TTC549 (cell line): Measurements from ENCODE around the gene TMA7.

ENCODE experiments used
- FAIRE-seq: peaks from 2 replicates; lab custom pipeline; 2012; peaks lifted over from hg19 to GRCh38; lab: Jason Lieb, UNC

Gene TMA7

GRCh38 chr3:48409291-48410201 is 30.5 kb upstream of the TMA7 start:
- FAIRE-seq = no peak

DNA sequence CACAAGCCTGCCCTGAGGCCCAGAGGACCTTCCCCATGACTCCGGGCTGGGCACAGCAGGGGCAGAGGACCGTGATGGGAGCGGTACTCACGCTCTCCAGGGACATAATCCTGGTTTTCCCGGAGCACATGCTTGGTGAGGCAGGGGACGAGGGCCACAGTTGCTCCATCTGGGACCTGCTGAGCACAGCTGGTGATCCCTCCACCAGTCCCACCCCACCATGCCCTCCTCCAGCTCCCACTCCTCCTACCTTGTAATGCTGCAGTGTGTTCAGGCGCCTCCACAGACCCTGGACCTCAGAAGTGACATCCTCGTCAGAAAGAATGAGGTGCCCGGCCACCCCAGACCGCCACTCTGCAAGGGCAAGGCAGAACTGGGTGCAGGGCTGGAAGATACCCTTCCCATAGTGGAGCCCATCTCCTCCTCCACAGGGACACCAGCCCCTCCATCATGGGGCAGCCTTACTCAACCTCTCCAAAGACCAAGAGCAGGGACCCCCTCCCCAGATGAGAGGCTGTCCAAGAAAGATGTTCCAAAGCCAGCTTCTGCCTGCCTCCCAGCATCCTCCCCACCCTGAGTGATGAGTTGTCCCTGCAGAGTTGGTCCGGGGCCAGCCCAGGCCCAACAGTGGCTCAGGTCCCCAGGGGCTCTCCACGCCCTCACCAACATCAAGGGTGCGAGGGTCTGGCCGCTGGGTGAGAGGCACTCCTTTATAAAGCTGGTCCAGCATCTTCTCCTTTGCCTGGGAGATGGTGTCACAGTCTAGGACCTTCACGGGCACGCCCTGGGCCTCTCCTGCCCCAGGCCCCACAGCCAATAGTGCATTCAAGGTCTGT is 29.6 kb upstream of the TMA7 start:
- no peak for FAIRE-seq

DNA sequence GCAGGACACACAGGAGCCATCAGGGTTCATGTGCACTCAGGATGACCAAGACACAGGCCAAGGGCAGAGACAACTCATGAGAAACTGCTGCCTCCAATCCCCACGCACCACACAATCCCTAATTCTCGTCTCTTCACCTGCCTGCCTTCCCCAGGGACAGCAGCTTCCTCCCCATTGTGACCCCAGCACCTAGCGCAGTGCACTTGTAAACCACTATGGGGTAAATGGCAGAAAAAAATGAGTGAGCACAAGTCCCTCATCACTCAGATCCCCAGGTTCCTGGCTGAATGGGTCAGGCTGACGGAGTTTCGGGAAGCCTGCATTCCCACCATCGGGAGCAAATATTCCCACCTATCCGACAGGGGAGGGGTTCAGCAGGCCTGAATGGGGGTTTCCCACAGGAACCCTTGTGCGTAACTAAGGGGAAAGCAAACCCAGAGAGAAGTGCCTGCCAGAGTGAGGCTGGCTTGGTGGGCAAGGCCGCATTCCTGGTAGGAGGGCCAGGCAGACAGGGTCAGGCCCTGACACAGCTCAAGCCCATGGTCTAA is 28.9 kb upstream of the TMA7 start:
- FAIRE-seq = no peak

- FAIRE-seq = no peak
These were observed 28.3 kb upstream of the TMA7 start for GRCh38 chr3:48411606-48412374.

- no peak for FAIRE-seq
These were observed 27.6 kb upstream of the TMA7 start for GRCh38 chr3:48412375-48413001.

GRCh38 chr3:48413086-48413485 is 27.0 kb upstream of the TMA7 start:
- FAIRE-seq = no peak

GRCh38 chr3:48413611-48414010 is 26.4 kb upstream of the TMA7 start:
- FAIRE-seq = no peak

DNA sequence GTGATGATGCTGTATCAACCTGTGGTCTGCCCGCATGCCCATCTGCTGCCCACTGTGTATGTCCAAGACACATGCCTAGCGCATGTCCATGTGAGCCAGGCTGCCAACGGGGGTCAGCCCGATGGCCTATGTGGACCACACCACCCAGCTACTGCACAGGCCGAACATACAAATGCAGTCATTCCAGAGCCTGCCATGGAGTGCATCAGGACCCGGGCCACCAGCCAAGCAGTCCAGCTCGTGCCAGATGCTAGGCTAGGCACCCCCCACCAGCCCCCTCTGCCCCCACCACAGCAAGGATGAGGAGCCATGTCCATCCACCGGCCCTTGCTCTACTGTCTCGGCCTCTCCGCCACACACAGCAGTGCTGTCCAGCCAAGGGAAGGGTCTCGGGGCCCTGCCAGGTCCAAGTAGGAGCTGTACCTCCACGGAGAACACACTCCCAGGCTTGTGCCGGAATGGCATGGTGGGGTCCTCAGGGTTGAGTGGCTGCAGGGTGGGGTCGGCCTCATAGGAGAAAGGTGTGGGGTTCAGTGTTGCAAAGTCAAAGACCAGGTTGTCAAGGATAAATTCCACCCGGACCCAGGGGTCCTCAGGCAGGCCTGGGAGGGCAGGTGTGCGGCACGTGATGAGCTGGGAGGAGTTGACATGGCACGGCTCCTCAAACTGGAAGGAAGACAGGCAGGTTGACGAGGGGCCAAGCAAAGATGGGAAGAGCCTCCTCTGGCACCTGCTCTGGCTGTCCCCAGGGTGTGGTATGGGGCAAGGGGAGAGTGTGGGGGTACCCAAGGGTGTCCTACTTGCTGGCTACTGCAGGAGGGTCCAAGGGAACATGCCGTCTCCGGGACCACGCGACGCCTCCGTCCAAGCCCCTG is 25.4 kb upstream of the TMA7 start:
- no peak for FAIRE-seq

GRCh38 chr3:48415251-48415953 is 24.7 kb upstream of the TMA7 start:
- no peak for FAIRE-seq

- no peak for FAIRE-seq
These were observed 24.0 kb upstream of the TMA7 start for GRCh38 chr3:48416091-48416505.

DNA sequence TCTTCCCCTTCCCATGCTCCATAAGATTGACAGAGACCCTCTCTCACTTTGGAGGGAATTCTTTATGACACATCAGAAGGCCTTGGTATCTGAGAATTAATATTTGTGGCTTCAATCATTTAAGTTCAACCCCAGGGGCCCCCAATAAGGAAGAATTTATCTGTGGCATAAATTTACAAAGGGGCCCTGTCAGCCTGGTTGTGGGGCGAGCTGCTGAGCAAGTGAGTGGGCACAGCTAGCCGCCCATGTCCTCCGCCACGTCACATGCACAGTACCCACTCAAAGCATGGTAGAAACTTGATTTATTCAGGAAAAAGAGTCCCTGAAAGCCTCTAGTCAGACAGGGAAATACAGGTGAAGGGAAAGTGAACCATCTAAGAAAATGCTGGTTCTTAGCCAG is 23.5 kb upstream of the TMA7 start:
- FAIRE-seq = no peak

GRCh38 chr3:48417529-48418108 is 22.4 kb upstream of the TMA7 start:
- no peak for FAIRE-seq

DNA sequence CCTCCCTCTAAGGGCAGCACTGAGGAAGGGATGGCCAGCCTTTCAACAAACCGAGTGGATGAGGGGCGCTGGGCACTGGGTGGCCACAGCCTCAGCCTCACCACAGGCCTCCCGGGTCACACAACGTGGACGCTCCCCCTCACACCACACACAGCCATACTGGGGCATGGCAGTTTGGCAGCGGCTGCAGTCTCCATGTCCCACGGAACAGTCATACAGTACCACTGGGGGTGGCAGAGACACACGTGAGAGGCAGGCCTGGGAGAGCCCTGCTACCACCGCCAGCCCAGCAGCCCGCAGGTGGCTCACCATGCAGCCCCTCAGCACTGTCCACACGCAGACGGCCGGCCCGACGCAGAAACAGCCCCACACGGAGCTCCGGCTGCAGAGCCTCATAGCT is 21.9 kb upstream of the TMA7 start:
- FAIRE-seq = no peak

GRCh38 chr3:48418651-48419050 is 21.4 kb upstream of the TMA7 start:
- FAIRE-seq = no peak

- FAIRE-seq = no peak
These were observed 20.9 kb upstream of the TMA7 start for GRCh38 chr3:48419149-48419548.

- no peak for FAIRE-seq
These were observed 20.5 kb upstream of the TMA7 start for GRCh38 chr3:48419597-48419996.

DNA sequence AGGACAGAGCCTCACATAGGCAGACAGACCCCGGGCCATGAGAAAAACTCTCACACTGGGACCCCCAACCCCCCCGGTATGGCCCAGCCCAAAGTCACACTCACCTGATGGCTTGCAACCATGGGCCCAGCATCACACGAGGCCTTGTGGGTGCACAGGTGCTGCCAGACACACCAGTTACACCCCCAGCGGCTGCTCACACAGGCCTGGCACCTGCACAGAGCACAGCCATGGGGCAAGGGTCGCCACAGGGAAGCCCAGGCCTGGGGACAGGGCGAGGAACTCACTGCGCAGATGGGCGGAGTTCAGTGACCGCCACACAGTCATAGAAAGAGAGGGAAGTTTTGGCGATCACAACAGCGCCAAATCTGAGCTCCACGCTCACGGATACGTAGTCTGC is 19.5 kb upstream of the TMA7 start:
- no peak for FAIRE-seq

DNA sequence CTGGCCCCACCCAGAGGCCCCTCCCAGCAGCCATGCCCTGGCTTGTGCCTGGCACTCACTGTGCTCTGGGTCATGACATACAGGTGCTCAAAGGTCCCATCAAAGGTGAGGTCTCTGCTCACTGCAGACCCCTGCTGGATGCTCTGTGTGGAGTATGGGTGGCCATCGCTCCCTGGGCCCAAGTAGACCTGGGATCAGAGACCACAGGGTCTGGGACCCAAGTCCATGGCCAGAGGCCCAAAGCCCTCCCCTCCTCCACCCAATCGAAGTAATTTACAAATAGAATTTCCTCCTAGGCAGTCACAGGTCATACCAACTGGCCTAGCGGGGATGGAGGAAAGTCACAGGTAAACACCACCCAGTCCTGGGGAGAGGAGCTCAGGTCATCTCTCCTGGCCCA is 17.8 kb upstream of the TMA7 start:
- FAIRE-seq = no peak

DNA sequence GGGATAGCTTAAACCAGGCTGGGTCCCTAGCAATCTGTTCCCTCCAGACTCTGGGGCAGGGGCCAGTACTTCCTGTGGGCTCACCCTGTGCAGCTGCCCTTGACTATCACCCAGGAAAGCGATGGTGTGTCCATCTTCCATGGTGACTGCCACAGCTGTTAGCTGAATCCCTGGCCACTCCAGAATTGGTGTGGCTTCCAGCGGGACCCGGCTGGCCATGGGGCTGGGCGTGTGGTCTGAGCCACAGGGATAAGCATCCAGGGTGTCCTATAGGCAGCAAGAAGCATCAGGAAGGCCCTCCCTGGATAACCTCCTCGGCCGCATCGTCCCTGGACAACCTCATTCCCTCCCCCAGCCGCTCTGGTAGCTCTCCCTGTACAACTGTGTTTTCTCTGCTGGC is 17.4 kb upstream of the TMA7 start:
- no peak for FAIRE-seq
